ENCODE measurements around the gene ARG2. TPM values are rescaled to one million over a fixed set of nuclear protein-coding genes. Genes with fewer than 3 reads are reported as not detected.

Gene ARG2
- polyA plus RNA-seq: 1.8 TPM

DNA sequence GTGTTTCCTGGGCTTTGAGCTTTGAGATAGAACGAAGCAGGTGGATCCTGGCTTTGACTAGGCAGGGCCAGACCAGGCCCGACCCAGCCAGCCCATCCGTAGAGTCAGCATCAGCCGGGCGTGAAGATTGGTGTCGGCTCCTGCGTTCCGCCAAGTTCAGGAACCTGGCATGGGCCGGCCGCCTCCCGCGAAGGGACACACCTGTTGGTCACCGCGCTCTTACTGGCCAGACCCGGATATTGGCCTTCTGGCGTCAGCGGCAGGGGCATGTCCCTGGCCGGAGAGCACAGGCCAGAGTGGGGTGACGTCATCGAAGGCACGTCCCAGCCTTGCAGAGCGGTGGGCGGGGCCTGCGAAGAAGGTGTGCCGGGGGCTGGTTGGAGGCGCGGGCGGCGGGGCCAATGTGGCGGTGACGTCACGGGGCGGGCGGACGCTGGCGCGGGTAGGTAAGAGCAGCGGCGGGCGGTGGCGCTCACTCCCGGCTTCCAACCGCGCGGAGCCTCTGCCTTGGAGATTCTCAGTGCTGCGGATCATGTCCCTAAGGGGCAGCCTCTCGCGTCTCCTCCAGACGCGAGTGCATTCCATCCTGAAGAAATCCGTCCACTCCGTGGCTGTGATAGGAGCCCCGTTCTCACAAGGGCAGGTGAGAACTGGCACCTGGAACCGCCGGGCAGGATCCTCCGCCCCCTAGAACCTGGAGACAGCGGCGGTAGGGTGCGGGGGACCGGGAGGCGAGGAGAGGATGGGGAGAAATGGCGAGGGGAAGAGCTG lies at the start of gene ARG2:
TSS of gene ARG2 (plus strand) at position 475 of the 771 bp plus-strand sequence. CDS start at position 533, 58 bp downstream.
- H3K27ac Mint-ChIP-seq: peak within 1 kb of the TSS; percentile 86 to 95 (median 89)
- peaks cover 10 to 24% (median 14%) of the 10 kb centered on the region in 3 donors for H3K4me1 Mint-ChIP-seq
- H3K27me3 Mint-ChIP-seq: no peaks in the 10 kb centered on the region
- H3K4me3 Mint-ChIP-seq: peak within 1 kb of the TSS; percentile 87 to 97 (median 95)
- H3K9me3 Mint-ChIP-seq: no peaks in the 10 kb centered on the region
- no peaks in the 10 kb centered on the region for H3K36me3 Mint-ChIP-seq

DNA sequence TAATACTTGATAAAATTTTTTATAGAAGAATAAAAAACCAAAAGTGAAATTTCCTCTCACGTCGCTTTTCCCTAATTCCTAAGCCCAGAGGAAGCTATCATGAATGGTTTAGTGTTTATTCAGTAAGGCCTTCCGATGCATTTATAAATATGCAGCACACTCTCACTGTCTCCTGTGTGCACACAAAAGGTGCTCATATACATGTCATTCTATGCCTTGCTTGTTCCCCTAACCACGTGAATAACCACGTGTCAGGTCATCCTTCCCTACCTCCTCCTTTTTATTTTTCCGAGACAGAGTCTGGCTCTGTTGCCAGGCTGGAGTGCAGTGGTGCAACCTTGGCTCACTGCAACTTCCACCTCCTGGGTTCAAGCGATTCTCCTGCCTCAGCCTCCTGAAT lies 49.3 kb upstream of the ARG2 start:
- H3K4me1 Mint-ChIP-seq: peaks cover 0 to 3% (median 0%) of the 10 kb centered on the region in 3 donors
- H3K27me3 Mint-ChIP-seq: peaks cover 4% of the 10 kb centered on the region
- no peaks in the 10 kb centered on the region for H3K36me3 Mint-ChIP-seq
- H3K4me3 Mint-ChIP-seq: no peak overlapping the region
- H3K27ac Mint-ChIP-seq: no peak overlapping the region
- H3K9me3 Mint-ChIP-seq: no peaks in the 10 kb centered on the region

DNA sequence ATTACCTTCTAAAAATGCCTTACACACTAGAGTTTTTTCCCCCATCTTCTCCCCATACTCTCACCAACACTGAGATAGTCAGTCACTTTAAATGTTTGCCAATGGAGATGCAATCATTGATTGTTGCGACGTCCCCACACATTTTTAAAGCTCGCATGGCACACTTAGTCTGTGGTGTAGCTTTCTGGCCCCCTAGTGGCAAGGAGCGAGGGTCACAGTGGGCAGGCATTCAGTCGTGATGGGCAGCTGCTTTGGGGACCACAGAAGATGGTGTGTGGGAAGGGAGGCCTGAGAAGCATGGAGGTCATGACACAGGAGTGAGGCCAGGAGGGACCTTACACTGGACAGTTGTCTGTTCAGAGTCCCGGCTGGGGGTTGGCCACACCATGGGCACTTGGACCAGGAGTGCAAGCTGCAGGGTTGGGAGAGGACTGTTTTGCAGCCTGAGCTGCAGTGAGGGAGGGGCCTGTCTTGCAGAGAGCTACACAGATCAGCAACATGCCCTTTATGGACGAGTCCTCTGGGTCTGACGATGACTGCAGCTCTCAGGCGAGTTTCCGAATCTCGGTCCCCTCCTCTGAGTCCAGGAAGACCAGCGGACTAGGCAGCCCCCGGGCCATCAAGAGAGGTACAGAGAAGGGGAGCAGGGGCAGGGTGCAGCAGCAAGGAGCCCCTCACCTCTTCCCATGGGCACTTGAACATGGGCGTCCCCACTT lies 48.3 kb upstream of the ARG2 start:
- Mint-ChIP-seq H3K36me3 (no peaks in the 10 kb centered on the region), H3K27me3 (peaks cover 4% of the 10 kb centered on the region), H3K4me1 (peaks cover 0 to 3% (median 0%) of the 10 kb centered on the region in 3 donors), H3K27ac (no peak overlapping the region), H3K9me3 (no peaks in the 10 kb centered on the region), H3K4me3 (no peak overlapping the region)

DNA sequence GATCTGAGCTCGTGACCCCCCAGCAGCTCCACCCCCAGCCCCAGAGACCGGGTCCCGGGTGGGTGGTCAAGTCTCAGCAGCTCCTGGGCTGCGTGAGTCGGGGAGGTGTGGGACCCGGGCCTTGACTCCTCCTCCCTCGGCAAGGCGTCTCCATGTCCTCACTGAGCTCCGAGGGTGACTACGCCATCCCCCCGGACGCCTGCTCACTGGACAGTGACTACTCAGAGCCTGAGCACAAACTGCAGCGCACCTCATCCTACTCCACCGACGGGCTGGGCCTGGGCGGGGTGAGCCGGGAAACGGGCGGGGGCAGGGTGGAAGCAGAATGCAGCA lies 47.8 kb upstream of the ARG2 start:
- Mint-ChIP-seq H3K4me1 (peaks cover 0 to 3% (median 0%) of the 10 kb centered on the region in 3 donors), H3K9me3 (no peaks in the 10 kb centered on the region), H3K27me3 (peaks cover 4% of the 10 kb centered on the region), H3K36me3 (no peaks in the 10 kb centered on the region), H3K4me3 (no peak overlapping the region), H3K27ac (no peak overlapping the region)

DNA sequence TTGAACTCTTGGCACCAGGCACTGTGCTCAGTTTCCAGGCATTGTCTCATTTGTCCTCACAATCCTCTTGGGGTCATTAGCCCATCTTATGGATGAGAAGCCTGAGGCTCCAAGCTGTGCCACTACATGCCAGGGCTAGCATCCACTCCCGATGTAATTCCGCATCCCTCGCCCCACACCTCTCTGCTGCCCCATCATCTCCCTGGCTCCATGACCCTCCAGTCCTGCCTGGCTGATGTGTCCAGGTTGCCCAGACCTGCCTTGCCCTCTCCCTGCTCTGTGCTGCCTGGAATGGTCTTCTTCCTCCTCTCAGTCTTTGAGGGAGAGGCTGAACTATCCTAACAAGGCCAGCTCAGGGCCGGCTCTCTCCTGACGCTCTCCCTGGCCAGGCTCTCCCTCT lies 47.1 kb upstream of the ARG2 start:
- H3K27ac Mint-ChIP-seq: peak overlapping the region in 1 of 3 donors; percentile 71

DNA sequence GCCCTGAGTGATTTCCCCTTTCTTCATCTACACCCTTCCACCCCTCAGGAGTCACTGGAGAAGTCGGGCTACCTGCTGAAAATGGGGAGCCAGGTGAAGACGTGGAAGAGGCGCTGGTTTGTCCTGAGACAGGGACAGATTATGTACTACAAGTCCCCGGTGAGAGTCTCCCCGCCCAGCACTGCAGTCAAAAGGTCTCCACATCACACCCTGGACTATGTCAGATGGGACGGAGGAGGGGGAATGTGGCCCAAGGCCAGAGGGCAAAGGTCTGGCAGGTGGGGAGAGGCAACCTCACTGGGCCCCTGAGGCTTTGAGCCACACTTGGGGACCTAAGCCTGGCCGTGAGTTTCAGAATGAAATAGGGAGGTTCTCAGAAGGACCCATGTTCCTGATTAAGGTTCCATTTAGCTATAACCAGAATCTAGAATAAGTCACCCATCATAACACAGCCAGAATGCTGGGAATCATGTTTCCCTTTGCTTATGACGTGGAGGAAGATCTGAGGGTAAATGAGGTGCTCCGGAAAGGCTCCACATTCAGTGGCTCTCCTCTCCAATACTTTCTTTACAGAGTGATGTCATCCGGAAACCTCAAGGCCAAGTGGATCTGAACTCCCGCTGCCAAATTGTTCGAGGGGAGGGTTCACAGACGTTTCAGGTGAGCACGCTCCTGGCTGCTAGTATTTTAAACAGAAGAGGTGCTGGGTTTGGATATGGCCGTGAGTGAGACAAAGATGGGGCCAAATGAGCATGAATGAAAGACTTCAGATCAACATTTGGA lies 46.3 kb upstream of the ARG2 start:
- no peaks in the 10 kb centered on the region for H3K9me3 Mint-ChIP-seq
- no peak overlapping the region for H3K4me3 Mint-ChIP-seq
- H3K36me3 Mint-ChIP-seq: no peaks in the 10 kb centered on the region

More for the DNA sequence above, 47.1 kb upstream of the ARG2 start:
- Mint-ChIP-seq H3K27me3 (peaks cover 1% of the 10 kb centered on the region), H3K4me1 (peaks cover 0 to 3% (median 0%) of the 10 kb centered on the region in 3 donors), H3K9me3 (no peaks in the 10 kb centered on the region), H3K36me3 (no peaks in the 10 kb centered on the region), H3K4me3 (no peak overlapping the region)

DNA sequence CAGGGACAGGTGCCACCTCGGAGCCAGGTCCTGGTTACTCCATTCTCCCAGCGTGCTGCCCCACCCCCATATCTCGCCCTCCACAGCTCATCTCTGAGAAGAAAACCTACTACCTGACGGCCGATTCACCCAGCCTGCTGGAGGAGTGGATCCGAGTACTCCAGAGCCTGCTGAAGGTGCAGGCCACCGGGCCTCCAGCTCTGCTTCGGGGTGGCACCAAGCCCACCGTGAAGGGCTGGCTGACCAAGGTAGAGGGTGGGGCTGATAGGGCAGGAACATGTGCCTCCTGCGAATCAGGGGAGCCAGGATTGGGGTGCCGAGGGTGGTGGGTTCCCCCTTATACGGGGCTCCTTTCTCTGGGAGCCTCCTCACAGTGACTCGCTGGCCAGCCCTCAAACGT lies 45.6 kb upstream of the ARG2 start:
- Mint-ChIP-seq H3K27ac (no peak overlapping the region), H3K4me1 (peaks cover 0 to 3% (median 0%) of the 10 kb centered on the region in 3 donors), H3K36me3 (no peaks in the 10 kb centered on the region), H3K27me3 (peaks cover 1% of the 10 kb centered on the region), H3K9me3 (no peaks in the 10 kb centered on the region), H3K4me3 (no peak overlapping the region)

More for the DNA sequence above, 46.3 kb upstream of the ARG2 start:
- Mint-ChIP-seq H3K4me1 (peaks cover 0 to 3% (median 0%) of the 10 kb centered on the region in 3 donors), H3K27ac (peak overlapping the region in 1 of 3 donors; percentile 69), H3K27me3 (peaks cover 1% of the 10 kb centered on the region)

DNA sequence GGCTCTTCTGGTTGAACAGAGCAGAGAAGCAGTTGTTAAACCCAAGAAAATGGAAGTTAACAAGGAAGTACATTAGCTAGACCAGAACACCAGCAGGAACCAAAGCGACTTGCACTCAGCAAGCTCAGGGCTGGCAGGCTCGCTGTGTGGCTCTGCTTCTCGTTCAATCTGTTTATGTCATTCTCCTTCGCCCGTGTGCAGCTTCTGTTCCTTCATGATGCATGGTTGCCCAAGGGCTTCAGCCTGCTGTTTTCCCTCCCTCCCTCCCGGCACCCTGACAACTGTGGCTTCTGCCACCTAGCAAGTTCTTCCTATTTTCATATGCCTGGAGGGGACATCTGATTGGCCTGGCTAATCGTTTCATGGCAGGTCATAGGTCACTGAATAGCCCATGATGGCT lies 44.9 kb upstream of the ARG2 start:
- Mint-ChIP-seq H3K27ac (no peak overlapping the region), H3K27me3 (peaks cover 1% of the 10 kb centered on the region), H3K4me1 (peaks cover 0 to 3% (median 0%) of the 10 kb centered on the region in 3 donors), H3K4me3 (no peak overlapping the region), H3K36me3 (no peaks in the 10 kb centered on the region), H3K9me3 (no peaks in the 10 kb centered on the region)

DNA sequence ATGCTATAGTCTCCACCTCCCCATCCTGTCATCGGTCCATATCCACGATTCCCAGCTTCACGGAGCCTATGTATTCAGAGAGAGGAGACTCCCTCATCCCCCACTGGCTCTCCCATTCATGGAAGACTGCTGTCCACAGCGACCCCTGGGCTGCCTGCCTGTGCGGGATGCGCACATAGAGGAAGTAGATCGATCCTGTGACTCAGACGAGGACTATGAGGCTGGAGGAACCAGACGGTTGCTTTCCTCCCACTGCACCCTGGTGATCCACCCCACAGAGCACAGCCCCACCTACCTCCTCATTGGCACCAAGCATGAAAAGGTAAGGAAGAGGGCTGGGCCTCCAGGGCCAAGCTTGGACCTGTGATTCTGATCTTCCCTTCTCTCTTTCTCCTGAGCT lies 44.0 kb upstream of the ARG2 start:
- no peaks in the 10 kb centered on the region for H3K9me3 Mint-ChIP-seq
- no peaks in the 10 kb centered on the region for H3K36me3 Mint-ChIP-seq
- H3K4me3 Mint-ChIP-seq: no peak overlapping the region
- peaks cover 1% of the 10 kb centered on the region for H3K27me3 Mint-ChIP-seq
- H3K27ac Mint-ChIP-seq: no peak overlapping the region
- peaks cover 0 to 3% (median 0%) of the 10 kb centered on the region in 3 donors for H3K4me1 Mint-ChIP-seq

DNA sequence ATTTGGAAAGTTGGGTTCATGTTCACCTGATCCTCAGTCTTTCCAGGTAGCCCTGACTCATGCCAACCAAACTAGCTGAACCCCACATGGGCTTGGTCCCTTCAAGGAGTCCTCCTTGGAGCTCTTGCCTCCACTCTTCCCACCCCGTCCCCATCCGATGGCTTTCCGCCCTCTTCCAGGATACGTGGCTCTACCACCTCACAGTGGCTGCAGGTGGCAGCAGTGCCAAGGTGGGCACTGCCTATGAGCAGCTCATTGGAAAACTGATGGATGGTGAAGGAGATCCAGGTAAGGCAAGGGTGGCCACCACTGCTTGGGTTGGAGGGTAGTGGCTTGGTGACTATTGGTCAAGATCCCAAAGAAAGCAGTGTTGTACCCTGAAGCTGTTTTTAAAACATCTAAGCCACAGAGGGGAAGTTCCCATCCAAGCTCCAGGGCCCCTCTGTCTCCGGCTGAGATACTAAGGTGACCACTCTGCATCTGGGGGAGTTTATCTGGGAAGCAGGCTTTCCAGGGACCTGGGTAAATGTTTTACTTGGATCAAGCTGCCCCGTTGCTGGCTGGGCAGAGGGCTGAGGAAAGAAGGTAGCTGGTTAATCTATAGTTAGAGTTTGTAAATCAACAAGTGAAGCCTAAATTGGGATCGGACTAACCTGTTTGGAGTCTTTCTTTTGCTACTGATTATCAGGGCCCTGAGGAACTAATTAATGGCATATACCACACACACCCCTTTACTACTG lies 43.3 kb upstream of the ARG2 start:
- H3K4me1 Mint-ChIP-seq: peaks cover 0 to under 1% (median 0%) of the 10 kb centered on the region in 3 donors
- no peaks in the 10 kb centered on the region for H3K9me3 Mint-ChIP-seq
- no peaks in the 10 kb centered on the region for H3K36me3 Mint-ChIP-seq
- no peak overlapping the region for H3K27ac Mint-ChIP-seq
- H3K27me3 Mint-ChIP-seq: peaks cover under 1% of the 10 kb centered on the region
- no peak overlapping the region for H3K4me3 Mint-ChIP-seq

DNA sequence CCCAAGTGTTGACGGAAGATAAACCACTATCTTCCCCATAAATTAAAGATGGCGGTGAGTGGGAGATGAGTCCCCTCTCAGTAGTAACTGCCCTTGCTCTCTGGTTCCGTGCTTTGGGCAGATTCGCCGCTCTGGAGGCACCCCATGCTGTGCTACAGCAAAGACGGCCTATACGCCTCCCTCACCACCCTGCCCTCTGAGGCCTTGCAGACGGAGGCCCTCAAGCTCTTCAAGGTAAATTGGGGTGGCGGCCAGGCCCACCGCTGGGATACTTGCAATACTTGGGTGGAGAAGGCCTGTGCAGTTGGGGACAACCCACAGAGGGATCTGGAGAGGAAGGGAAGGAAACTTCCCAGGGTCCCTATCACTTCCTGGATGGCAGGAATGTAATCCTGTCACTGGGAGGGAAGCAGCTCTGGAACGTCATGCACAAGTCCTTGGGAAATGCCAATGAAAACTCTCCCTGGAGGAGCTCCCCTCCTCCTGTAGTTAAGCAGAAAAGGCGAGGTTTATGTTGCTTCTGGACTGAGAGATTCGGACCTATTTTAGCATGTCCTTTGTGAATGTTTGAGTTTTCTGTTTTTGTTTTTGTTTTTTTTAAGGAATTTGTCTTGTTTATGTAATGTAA lies 42.4 kb upstream of the ARG2 start:
- H3K36me3 Mint-ChIP-seq: no peaks in the 10 kb centered on the region
- H3K27me3 Mint-ChIP-seq: no peaks in the 10 kb centered on the region
- H3K27ac Mint-ChIP-seq: no peak overlapping the region
- H3K4me1 Mint-ChIP-seq: no peaks in the 10 kb centered on the region
- no peak overlapping the region for H3K4me3 Mint-ChIP-seq
- H3K9me3 Mint-ChIP-seq: no peaks in the 10 kb centered on the region

DNA sequence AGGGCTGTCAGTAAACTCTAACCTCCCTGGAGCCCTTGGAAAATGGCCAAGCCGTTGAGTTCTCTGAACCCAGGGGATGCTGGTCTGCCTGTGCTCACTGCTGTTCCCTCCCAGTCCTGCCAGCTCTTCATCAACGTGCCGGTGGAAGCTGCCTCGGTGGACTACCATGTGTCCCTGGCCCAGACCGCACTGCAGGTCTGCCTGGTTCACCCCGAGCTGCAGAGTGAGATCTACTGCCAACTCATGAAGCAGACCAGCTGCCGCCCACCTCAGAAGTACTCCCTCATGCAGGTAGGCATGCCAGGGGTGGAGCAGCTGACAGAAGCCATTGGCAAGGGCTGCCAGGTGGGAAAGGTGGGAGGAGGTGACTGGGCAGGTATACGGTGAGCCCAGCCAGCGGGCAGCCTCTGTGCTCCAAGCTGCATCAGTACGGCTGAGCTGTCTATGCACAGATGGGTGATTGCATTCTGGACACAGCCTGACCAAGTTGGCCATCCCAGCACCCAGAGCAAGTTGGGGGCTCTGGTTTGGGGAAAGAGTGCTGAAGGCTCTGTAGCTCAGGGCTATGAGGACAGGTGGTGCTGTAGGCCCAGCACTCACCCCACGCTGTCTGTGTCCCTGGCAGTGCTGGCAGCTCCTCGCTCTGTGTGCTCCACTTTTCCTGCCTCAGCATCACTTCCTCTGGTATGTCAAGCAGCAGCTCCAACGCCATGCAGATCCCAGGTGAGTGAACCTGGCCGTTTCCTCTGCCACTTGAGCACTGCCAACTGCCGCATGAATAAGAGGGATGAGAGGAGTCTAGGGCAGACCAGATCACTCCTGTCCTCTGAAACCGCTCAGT lies 41.6 kb upstream of the ARG2 start:
- Mint-ChIP-seq H3K4me3 (peak overlapping the region in 1 of 4 donors; percentile 0), H3K4me1 (no peaks in the 10 kb centered on the region), H3K36me3 (no peaks in the 10 kb centered on the region), H3K27ac (no peak overlapping the region), H3K27me3 (no peaks in the 10 kb centered on the region), H3K9me3 (no peaks in the 10 kb centered on the region)

DNA sequence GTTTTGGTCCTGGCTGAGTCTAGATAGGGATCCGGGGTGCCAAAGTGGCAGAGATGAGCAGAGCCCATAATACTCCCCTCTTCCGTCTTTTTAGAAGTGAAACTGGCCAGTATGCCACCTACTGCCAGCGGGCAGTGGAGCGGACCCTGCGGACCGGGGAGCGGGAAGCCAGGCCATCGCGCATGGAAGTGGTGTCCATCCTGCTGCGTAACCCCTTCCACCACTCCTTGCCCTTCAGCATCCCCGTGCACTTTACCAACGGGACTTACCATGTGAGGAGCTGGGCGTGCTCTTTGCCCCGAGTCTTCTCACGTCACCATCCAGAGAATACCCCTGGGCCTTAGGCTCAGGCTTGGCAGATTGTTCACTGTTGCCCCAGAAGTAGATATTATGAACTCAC lies 40.7 kb upstream of the ARG2 start:
- H3K27me3 Mint-ChIP-seq: no peaks in the 10 kb centered on the region
- H3K9me3 Mint-ChIP-seq: no peaks in the 10 kb centered on the region
- no peaks in the 10 kb centered on the region for H3K4me1 Mint-ChIP-seq
- H3K27ac Mint-ChIP-seq: no peak overlapping the region
- H3K4me3 Mint-ChIP-seq: peak overlapping the region in 1 of 4 donors; percentile 0
- no peaks in the 10 kb centered on the region for H3K36me3 Mint-ChIP-seq
